GM12873 (cell line): ENCODE measurements around the gene AMZ1.

Experiments used
- CTCF ChIP-seq: IDR thresholded peaks from 2 replicates; pipeline ENCODE4 v1.5.1; 2012; ENCODE audit warnings: low read depth, mild to moderate bottlenecking, moderate library complexity, low read length, control low read depth; ENCODE audit not compliant: insufficient read depth; ENCODE audit errors: missing control alignments

AMZ1 gene

GRCh38 chr7:2736411-2736914 is 48.5 kb downstream of the AMZ1 start:
- TF ChIP-seq CTCF = no peak

- no peak for TF ChIP-seq CTCF
Measured at GRCh38 chr7:2737771-2738540, 50.0 kb downstream of the AMZ1 start.

- TF ChIP-seq CTCF = no peak
Measured at GRCh38 chr7:2738766-2739549, 51.0 kb downstream of the AMZ1 start.

- TF ChIP-seq CTCF = no peak
Measured at GRCh38 chr7:2750004-2750407, 62.0 kb downstream of the AMZ1 start.

- no peak for TF ChIP-seq CTCF
Measured at GRCh38 chr7:2751086-2751485, 63.1 kb downstream of the AMZ1 start.

GRCh38 chr7:2753148-2753547 is 65.1 kb downstream of the AMZ1 start:
- no peak for TF ChIP-seq CTCF

GRCh38 chr7:2754086-2754485 is 66.1 kb downstream of the AMZ1 start:
- TF ChIP-seq CTCF = no peak
